T-helper 2 cell (primary cell): ENCODE data around the gene ARMH4.
A peak's percentile ranks its signal among the peaks of the same experiment; 100 is the strongest.
"Not testable (repeated sequence)": the region's sequence is repeated elsewhere in the genome, so short reads cannot be mapped to it uniquely, and the experiment has no call there.

Source experiments
- DNase-seq, 5 experiments: peaks; one replicate each; pipeline versions ENCODE4 v3.0.0 to v3.0.0-alpha.2; 2012 to 2022

Gene ARMH4

GRCh38 chr14:58145936-58146335 lies 6.1 kb downstream of the ARMH4 start:
- DNase-seq, result no peak

DNA sequence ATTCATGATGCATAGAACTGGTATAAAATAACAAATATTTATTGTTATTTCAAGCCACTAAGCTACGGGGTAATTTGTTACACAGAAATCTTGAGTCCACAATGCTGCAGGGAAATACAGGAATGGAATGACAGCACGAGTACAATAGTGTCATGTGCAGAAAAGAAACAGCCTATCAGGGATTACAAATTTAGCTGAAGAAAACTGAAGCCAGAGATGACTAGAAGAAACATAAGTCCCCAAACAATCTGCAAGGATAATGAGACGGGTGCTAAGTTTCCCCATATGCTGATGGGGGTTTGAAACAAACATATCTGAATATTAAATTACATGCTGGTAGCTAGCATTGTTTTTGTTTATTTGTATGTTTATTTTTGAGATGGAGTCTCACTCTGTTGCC lies 8.9 kb downstream of the ARMH4 start:
- no peak for DNase-seq

GRCh38 chr14:58141893-58142292 lies 10.1 kb downstream of the ARMH4 start:
- DNase-seq, result no peak

- peak in 1 of 5 experiments; percentile 6 for DNase-seq
Observed at GRCh38 chr14:58138714-58139482, 13.1 kb downstream of the ARMH4 start.

- peak in 1 of 5 experiments; percentile 61 for DNase-seq
Observed at GRCh38 chr14:58138031-58138713, 13.8 kb downstream of the ARMH4 start.

GRCh38 chr14:58133739-58134138 lies 18.3 kb downstream of the ARMH4 start:
- no peak for DNase-seq

DNA sequence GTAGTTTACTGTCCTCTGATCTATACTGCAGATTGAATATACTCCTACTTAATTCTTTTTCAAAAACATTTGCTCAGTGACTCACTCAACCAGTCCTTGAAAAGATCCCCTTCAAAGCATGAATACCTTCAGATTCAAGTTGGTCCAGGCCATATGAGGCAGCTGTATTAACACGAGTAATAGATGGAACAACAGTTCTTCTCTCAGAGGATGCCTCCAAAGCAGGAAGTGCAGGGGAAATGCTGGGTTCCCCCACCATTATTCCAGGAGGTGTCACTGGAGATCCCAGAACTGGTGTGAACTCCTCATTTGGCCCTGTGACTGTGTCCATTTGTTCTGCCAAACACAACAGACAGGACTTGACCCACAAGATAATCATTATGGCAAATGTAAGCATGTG lies 20.6 kb downstream of the ARMH4 start:
- no peak for DNase-seq

DNA sequence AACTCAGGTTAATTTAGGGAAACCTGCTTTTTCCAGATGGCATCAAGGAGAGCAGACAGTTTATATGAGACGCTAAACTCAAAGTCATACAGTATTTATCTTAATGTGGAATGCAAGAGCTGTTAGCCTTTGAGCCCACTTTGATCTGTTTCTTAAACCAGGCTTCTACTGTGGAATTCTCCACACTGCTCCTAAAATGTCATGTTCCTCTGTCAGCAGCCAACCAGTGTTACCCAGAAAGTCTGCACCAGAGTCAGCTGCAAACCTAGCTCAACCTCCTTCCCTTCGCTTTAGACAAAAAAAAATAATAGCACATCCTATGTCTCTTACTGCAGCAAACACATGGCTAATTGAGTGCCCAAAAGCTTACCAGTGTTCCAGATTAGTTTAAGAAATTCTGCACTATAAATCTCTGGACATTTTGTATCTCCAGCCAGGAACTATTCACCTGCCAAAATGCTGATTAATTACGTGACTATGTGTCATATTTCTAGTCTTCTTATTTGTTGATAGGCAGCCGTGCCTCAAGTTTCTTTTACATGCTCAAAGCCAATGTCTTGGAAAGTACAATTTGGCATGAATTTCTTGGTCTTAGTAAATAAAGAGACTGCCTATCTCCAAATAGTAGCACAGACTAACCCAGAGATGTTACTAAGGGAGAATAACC lies 21.8 kb downstream of the ARMH4 start:
- no peak for DNase-seq

- DNase-seq, result no peak
Observed at GRCh38 chr14:58129208-58129607, 22.8 kb downstream of the ARMH4 start.

- no peak for DNase-seq
Observed at GRCh38 chr14:58128416-58128815, 23.6 kb downstream of the ARMH4 start.

DNA sequence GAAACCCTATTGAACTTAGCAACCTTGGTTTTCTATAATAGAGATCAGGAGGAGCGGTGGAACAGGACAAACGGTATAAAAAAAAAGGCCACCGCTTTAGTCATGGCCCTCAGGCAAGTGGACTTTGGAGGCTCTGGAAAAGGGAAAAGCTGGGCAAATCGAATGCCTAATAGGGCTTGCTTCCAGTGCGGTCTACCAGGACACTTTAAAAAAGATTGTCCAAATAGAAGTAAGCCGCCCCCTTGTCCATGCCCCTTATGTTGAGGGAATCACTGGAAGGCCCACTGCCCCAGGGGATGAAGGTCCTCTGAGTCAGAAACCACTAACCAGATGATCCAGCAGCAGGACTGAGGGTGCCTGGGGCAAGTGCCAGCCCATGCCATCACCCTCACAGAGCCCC lies 29.5 kb downstream of the ARMH4 start:
- not testable (repeated sequence) for DNase-seq

- DNase-seq, result no peak
Observed at GRCh38 chr14:58121530-58122186, 30.4 kb downstream of the ARMH4 start.

- no peak for DNase-seq
Observed at GRCh38 chr14:58119381-58119780, 32.6 kb downstream of the ARMH4 start.

- DNase-seq, result no peak
Observed at GRCh38 chr14:58118097-58118815, 33.8 kb downstream of the ARMH4 start.

- no peak for DNase-seq
Observed at GRCh38 chr14:58109744-58110143, 42.3 kb downstream of the ARMH4 start.

- DNase-seq, result peak in 1 of 5 experiments; percentile 4
Observed at GRCh38 chr14:58108717-58109116, 43.3 kb downstream of the ARMH4 start.

DNA sequence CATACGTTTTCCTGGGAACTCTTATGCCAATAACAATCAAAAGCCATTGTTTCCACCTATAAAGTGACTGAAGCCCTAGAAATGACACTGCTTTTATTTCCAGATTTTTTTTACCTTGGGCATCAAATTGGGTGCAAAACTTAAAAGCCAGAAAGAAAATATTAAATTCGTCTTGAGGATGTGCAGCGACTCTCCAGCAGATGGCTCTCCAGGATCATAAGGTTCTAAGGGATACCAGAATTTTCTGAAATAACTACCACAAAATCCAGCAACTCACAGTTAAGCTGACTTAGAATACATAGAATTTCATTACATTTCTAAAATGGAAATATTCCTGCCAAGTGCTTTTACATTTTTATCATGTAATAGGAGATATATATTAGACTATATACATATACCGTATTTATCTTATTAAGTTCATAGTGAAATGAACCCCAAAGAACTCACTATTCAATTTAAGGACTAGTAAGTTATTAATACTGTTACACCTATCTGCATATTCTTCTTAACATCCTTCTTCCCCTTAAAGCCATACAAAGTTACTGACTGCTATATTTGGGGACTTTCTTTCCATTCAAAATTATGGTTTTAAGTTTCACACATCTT lies 44.0 kb downstream of the ARMH4 start:
- peak in 3 of 5 experiments; percentile 10 to 54 (median 21) for DNase-seq

DNA sequence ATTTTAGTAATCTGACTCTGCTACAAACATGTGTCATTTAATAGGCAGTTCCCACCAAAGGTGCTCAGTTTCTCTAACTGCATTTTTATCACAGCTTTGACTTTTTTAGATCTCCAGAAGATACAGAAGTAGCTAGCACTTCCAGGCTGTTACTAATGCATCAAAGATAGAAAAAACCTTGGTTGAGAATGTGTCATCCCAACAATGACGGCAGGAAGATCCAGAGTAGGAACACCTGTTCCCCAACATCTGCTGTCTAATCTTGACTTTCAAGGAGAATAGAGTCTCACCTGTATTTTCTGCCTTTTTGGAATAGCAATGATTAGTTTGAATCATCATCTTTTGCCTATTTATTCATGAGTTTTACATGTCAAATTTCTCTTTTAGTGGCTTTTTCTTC lies 45.0 kb downstream of the ARMH4 start:
- no peak for DNase-seq

DNA sequence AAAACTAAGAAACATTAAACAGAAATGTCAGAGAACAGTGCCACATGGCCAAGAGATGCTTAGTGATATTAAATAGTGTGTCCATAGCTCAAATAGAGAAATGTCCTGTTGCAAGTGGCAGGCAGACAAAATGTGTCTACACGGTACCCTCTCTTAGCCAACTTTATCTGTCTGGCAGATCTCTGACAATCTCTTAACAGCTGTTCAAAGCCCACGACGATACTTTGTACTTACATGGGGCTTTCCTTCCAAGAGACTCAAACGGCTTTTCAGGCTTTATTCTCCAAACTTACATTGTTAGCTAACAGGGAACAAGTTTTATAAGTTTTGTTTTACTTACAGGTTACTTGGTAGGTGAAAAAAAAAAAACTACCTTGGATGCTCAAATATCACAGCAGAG lies 45.6 kb downstream of the ARMH4 start:
- peak in 1 of 5 experiments; percentile 1 for DNase-seq

- no peak for DNase-seq
Observed at GRCh38 chr14:58104808-58105207, 47.2 kb downstream of the ARMH4 start.

DNA sequence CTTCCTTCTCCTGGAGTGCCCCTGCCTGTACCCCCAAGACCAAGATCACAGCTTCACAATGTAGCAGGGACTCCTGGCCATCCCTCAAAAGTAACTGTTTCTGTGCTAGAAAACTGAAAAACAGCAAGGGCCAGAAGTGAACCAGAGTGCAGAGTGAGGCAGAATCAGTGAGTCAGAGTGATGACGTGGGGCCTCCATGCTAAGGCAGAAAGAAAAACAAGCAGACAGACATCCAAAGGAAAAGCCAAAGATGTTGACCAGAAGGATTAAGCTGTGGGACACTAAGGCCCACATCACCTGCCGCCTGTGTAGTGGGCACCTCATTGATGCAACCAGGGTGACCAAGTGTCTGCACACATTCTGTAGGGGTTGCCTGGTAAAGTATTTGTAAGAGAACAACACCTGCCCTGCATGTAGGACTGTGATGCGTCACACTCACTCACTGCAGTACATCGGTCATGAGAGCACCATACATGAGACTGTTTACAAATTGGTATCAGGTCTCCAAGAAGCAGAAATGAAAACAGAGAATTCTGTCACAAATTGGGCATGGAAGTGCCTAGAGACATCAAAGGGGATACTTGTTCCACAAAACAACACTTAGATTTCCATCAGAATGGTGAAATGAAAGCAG lies 51.2 kb downstream of the ARMH4 start:
- no peak for DNase-seq

GRCh38 chr14:58099682-58100081 lies 52.3 kb downstream of the ARMH4 start:
- DNase-seq, result no peak
